Measurements from ENCODE around the gene S100A2.

DNA sequence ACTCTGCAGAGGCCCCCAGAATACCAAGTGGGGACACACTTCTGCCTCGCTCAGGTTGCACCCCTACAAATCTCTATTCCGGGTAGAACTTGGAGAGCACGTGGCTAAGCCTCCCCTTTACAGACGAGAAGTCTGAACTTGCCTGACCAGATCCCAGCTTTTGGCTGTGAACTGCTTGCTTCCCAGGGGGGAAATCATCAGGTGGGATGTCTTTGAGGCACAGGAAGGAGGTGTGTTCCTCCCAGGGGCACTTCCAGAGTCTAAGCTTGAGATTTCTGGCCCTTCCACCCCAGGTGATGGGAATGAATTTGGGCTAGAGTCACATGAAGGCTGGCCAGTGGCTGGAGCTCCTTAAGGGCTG is 15.3 kb downstream of the S100A2 start:
- TF ChIP-seq, protein P1, sequence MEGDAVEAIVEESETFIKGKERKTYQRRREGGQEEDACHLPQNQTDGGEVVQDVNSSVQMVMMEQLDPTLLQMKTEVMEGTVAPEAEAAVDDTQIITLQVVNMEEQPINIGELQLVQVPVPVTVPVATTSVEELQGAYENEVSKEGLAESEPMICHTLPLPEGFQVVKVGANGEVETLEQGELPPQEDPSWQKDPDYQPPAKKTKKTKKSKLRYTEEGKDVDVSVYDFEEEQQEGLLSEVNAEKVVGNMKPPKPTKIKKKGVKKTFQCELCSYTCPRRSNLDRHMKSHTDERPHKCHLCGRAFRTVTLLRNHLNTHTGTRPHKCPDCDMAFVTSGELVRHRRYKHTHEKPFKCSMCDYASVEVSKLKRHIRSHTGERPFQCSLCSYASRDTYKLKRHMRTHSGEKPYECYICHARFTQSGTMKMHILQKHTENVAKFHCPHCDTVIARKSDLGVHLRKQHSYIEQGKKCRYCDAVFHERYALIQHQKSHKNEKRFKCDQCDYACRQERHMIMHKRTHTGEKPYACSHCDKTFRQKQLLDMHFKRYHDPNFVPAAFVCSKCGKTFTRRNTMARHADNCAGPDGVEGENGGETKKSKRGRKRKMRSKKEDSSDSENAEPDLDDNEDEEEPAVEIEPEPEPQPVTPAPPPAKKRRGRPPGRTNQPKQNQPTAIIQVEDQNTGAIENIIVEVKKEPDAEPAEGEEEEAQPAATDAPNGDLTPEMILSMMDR (conservative IDR thresholded peaks at IDR 0.05): no peak
- TF ChIP-seq ZFX (IDR thresholded peaks at IDR 0.05): no peak
